ENCODE data around the gene SATL1. TPM values are rescaled to one million over a fixed set of nuclear protein-coding genes. Genes with fewer than 3 reads are reported as not detected.
"Not testable (repeated sequence)": the region's sequence is repeated elsewhere in the genome, so short reads cannot be mapped to it uniquely, and the experiment has no call there.

Gene SATL1
- total and polyA plus RNA-seq, 4 donors: 1.1 to 2.1 (median 1.3) TPM

- WGBS (ENCODE audit: insufficient coverage): no CpG with 5 or more reads among the region's 2 CpGs
- Histone ChIP-seq H3K4me3 (ENCODE audit: low read depth, low read length) (no peak overlapping the region), H3K36me3 (ENCODE audit: control insufficient read depth, insufficient read depth, low read length) (no peaks in the 10 kb centered on the region), H3K9me3 (ENCODE audit: control insufficient read depth, insufficient read depth, low read length) (no peaks in the 10 kb centered on the region), H3K27me3 (ENCODE audit: control insufficient read depth, insufficient read depth, low read length) (no peaks in the 10 kb centered on the region), H3K27ac (ENCODE audit: low read depth, low read length) (no peak overlapping the region), H3K4me1 (ENCODE audit: control insufficient read depth, insufficient read depth, low read length) (no peaks in the 10 kb centered on the region)
- DNase-seq (ENCODE audit: low read depth in 4 of 6, low spot score in 6 of 6): no peak
Observed at GRCh38 chrX:85113746-85114145, 129.8 kb downstream of the SATL1 start.

DNA sequence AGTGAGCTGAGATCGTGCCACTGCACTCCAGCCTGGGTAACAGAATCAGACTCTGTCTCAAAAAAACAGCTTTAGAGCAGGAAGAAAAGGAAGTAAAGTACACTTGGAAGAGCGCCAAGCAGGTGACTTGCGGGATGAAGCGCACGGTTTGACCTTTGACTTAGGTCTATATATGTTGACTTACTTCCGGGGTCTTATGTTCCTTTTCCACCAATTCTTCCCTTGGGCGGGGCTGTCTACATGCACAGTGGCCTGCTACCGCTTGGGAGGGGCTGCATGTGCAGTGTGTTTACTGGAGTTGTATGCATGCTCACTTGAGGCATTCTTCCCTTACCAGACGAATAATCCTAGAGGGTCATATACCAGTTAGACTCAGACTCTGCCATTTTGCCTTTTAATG, 131.3 kb downstream of the SATL1 start:
- Histone ChIP-seq H3K9me3 (ENCODE audit: control insufficient read depth, insufficient read depth, low read length) (no peaks in the 10 kb centered on the region), H3K27ac (ENCODE audit: low read depth, low read length) (no peak overlapping the region), H3K36me3 (ENCODE audit: control insufficient read depth, insufficient read depth, low read length) (no peaks in the 10 kb centered on the region), H3K27me3 (ENCODE audit: control insufficient read depth, insufficient read depth, low read length) (no peaks in the 10 kb centered on the region), H3K4me1 (ENCODE audit: control insufficient read depth, insufficient read depth, low read length) (no peaks in the 10 kb centered on the region), H3K4me3 (ENCODE audit: low read depth, low read length) (no peak overlapping the region)
- 63% methylated on average over 4 of the region's 9 CpGs for WGBS (ENCODE audit: insufficient coverage)
- DNase-seq (ENCODE audit: low read depth in 4 of 6, low spot score in 6 of 6): no peak

DNA sequence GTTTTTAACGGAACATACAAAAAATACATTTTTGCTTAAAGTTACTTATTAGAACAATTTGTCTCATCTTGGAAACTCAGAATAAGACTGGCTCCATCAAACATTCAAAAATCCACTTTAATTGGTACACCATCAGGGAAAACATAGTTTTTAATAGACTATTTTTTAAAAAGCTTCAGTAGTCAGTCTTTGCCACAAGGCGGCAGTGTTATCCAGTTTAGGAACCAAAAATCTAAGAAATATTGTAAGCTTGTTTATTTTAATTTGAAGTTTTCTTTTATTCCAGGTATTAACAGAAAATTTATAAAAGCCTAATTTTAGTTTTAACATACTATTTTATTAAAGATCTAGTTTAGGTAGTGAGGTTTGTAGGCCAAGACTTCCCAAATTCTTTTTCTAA, 132.2 kb downstream of the SATL1 start:
- peak in 4 of 6 donors; percentile 2 to 42 (median 12) for DNase-seq (ENCODE audit: low read depth in 4 of 6, low spot score in 6 of 6)
- WGBS (ENCODE audit: insufficient coverage): no CpG with 5 or more reads among the region's 2 CpGs

GRCh38 chrX:85109235-85109634, 134.3 kb downstream of the SATL1 start:
- no peaks in the 10 kb centered on the region for H3K36me3 ChIP-seq (ENCODE audit: control insufficient read depth, insufficient read depth, low read length)
- no peaks in the 10 kb centered on the region for H3K4me1 ChIP-seq (ENCODE audit: control insufficient read depth, insufficient read depth, low read length)
- WGBS (ENCODE audit: insufficient coverage): 78% methylated on average over 5 of the region's 8 CpGs
- no peaks in the 10 kb centered on the region for H3K27me3 ChIP-seq (ENCODE audit: control insufficient read depth, insufficient read depth, low read length)
- no peak overlapping the region for H3K4me3 ChIP-seq (ENCODE audit: low read depth, low read length)
- DNase-seq (ENCODE audit: low read depth in 4 of 6, low spot score in 6 of 6): no peak
- H3K9me3 ChIP-seq (ENCODE audit: control insufficient read depth, insufficient read depth, low read length): no peaks in the 10 kb centered on the region
- no peak overlapping the region for H3K27ac ChIP-seq (ENCODE audit: low read depth, low read length)

More for the DNA sequence above, 132.2 kb downstream of the SATL1 start:
- no peaks in the 10 kb centered on the region for H3K36me3 ChIP-seq (ENCODE audit: control insufficient read depth, insufficient read depth, low read length)
- H3K4me3 ChIP-seq (ENCODE audit: low read depth, low read length): no peak overlapping the region
- no peaks in the 10 kb centered on the region for H3K27me3 ChIP-seq (ENCODE audit: control insufficient read depth, insufficient read depth, low read length)
- H3K27ac ChIP-seq (ENCODE audit: low read depth, low read length): no peak overlapping the region
- H3K4me1 ChIP-seq (ENCODE audit: control insufficient read depth, insufficient read depth, low read length): no peaks in the 10 kb centered on the region
- H3K9me3 ChIP-seq (ENCODE audit: control insufficient read depth, insufficient read depth, low read length): no peaks in the 10 kb centered on the region

DNA sequence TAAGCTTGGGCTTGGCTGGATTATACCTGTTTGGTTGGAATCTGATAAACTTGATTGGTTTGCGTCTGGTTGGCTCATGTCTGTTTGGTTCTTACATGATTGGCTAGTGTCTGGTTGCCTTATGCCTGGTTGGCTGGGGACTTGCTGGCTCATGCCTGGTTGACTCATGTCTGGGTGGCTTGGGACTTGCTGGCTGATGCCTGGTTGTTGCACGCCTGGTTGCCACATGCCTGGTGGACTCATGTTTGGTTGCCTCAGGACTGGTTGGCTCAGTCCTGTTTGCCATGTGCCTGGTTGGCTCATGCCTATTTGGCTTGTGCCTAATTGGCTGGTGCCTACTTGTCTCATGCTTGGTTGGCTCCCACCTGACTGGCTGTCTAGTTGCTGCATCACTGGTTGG, 135.4 kb downstream of the SATL1 start:
- no peaks in the 10 kb centered on the region for H3K4me1 ChIP-seq (ENCODE audit: control insufficient read depth, insufficient read depth, low read length)
- H3K36me3 ChIP-seq (ENCODE audit: control insufficient read depth, insufficient read depth, low read length): no peaks in the 10 kb centered on the region
- 80% methylated on average over 2 of the region's 2 CpGs for WGBS (ENCODE audit: insufficient coverage)
- H3K4me3 ChIP-seq (ENCODE audit: low read depth, low read length): no peak overlapping the region
- H3K27me3 ChIP-seq (ENCODE audit: control insufficient read depth, insufficient read depth, low read length): no peaks in the 10 kb centered on the region
- H3K9me3 ChIP-seq (ENCODE audit: control insufficient read depth, insufficient read depth, low read length): no peaks in the 10 kb centered on the region
- no peak for DNase-seq (ENCODE audit: low read depth in 4 of 6, low spot score in 6 of 6)
- H3K27ac ChIP-seq (ENCODE audit: low read depth, low read length): no peak overlapping the region

DNA sequence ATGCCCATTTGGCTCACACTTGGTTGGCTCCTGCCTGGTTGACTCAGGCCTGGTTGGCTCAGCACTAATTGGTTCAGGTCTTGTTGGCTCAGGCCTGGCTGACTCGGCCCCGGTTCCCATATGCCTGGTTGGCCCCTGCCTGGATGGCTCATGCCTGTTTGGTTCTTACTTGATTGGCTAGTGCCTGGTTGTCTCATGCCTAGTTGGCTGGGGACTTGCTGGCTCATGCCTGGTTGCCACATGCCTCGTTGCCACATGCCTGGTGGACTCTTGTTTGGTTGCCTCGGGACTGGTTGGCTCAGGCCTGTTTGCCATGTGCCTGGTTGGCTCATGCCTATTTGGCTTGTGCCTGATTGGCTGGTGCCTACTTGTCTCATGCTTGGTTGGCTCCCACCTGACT, 136.2 kb downstream of the SATL1 start:
- WGBS (ENCODE audit: insufficient coverage): 82% methylated on average over 4 of the region's 4 CpGs
- no peaks in the 10 kb centered on the region for H3K9me3 ChIP-seq (ENCODE audit: control insufficient read depth, insufficient read depth, low read length)
- no peaks in the 10 kb centered on the region for H3K27me3 ChIP-seq (ENCODE audit: control insufficient read depth, insufficient read depth, low read length)

GRCh38 chrX:85089321-85089840, 154.2 kb downstream of the SATL1 start:
- no peak overlapping the region for H3K4me3 ChIP-seq (ENCODE audit: low read depth, low read length)
- no peak overlapping the region for H3K27ac ChIP-seq (ENCODE audit: low read depth, low read length)
- H3K9me3 ChIP-seq (ENCODE audit: control insufficient read depth, insufficient read depth, low read length): no peaks in the 10 kb centered on the region
- H3K4me1 ChIP-seq (ENCODE audit: control insufficient read depth, insufficient read depth, low read length): no peaks in the 10 kb centered on the region
- DNase-seq (ENCODE audit: low read depth in 4 of 6, low spot score in 6 of 6): no peak
- WGBS (ENCODE audit: insufficient coverage): 89% methylated on average over 4 of the region's 5 CpGs
- no peaks in the 10 kb centered on the region for H3K27me3 ChIP-seq (ENCODE audit: control insufficient read depth, insufficient read depth, low read length)
- no peaks in the 10 kb centered on the region for H3K36me3 ChIP-seq (ENCODE audit: control insufficient read depth, insufficient read depth, low read length)

More for the DNA sequence above, 136.2 kb downstream of the SATL1 start:
- Histone ChIP-seq H3K27ac (ENCODE audit: low read depth, low read length) (no peak overlapping the region), H3K36me3 (ENCODE audit: control insufficient read depth, insufficient read depth, low read length) (no peaks in the 10 kb centered on the region), H3K4me3 (ENCODE audit: low read depth, low read length) (no peak overlapping the region), H3K4me1 (ENCODE audit: control insufficient read depth, insufficient read depth, low read length) (no peaks in the 10 kb centered on the region)
- no peak for DNase-seq (ENCODE audit: low read depth in 4 of 6, low spot score in 6 of 6)

DNA sequence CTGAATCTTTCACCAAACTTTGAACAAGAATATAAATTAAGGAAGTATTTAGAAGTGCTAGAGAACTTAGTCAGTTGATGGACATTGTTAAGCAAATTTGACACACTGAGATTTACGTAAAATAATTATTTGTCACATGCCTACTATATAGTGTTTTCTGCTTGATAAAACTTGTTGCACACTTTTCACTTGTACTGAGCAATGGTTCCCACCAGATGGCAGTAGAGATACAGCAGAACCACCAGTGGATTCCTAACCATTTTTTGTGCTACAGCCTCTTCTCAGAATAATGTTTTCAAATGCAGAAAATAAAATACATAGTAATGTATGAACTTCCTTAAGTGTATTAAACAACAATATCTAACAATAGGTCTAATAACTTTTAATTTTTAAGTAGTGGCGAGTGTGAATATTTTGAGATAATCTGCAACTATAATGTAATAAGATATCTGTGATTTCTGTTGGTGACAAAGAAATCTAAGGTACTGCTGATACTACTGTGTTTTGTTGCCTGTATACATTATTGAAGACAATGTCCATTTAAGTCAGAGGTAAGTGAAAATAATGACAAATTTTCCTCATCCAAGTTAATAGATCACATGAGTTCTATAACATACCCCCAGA, 158.7 kb downstream of the SATL1 start:
- Histone ChIP-seq H3K4me1 (ENCODE audit: control insufficient read depth, insufficient read depth, low read length) (no peaks in the 10 kb centered on the region), H3K36me3 (ENCODE audit: control insufficient read depth, insufficient read depth, low read length) (no peaks in the 10 kb centered on the region), H3K27ac (ENCODE audit: low read depth, low read length) (no peak overlapping the region), H3K9me3 (ENCODE audit: control insufficient read depth, insufficient read depth, low read length) (no peaks in the 10 kb centered on the region), H3K27me3 (ENCODE audit: control insufficient read depth, insufficient read depth, low read length) (no peaks in the 10 kb centered on the region), H3K4me3 (ENCODE audit: low read depth, low read length) (no peak overlapping the region)
- peak in 5 of 6 donors; percentile 6 to 68 (median 23) for DNase-seq (ENCODE audit: low read depth in 4 of 6, low spot score in 6 of 6)
- no CpG with 5 or more reads among the region's 2 CpGs for WGBS (ENCODE audit: insufficient coverage)

DNA sequence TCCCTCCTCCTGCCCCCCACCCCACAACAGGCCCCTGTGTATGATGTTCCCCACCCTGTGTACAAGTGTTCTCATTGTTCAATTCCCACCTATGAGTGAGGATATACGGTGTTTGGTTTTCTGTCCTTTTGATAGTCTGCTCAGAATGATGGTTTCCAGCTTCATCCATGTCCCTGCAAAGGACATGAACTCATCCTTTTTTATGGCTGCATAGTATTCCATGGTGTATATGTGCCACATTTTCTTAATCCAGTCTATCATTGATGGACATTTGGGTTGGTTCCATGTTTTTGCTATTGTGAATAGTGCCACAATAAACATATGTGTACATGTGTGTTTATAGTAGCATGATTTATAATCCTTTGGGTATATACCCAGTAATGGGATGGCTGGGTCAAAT, 166.3 kb downstream of the SATL1 start:
- H3K4me1 ChIP-seq (ENCODE audit: control insufficient read depth, insufficient read depth, low read length); H3K36me3 ChIP-seq (ENCODE audit: control insufficient read depth, insufficient read depth, low read length); H3K27ac ChIP-seq (ENCODE audit: low read depth, low read length); H3K27me3 ChIP-seq (ENCODE audit: control insufficient read depth, insufficient read depth, low read length); DNase-seq (ENCODE audit: low read depth in 4 of 6, low spot score in 6 of 6); H3K9me3 ChIP-seq (ENCODE audit: control insufficient read depth, insufficient read depth, low read length); H3K4me3 ChIP-seq (ENCODE audit: low read depth, low read length): not testable (repeated sequence)
- no CpG with 5 or more reads among the region's 1 CpG for WGBS (ENCODE audit: insufficient coverage)

- DNase-seq (ENCODE audit: low read depth in 4 of 6, low spot score in 6 of 6): no peak
- Histone ChIP-seq H3K36me3 (ENCODE audit: control insufficient read depth, insufficient read depth, low read length) (no peaks in the 10 kb centered on the region), H3K4me1 (ENCODE audit: control insufficient read depth, insufficient read depth, low read length) (no peaks in the 10 kb centered on the region), H3K4me3 (ENCODE audit: low read depth, low read length) (no peak overlapping the region), H3K9me3 (ENCODE audit: control insufficient read depth, insufficient read depth, low read length) (no peaks in the 10 kb centered on the region), H3K27ac (ENCODE audit: low read depth, low read length) (no peak overlapping the region), H3K27me3 (ENCODE audit: control insufficient read depth, insufficient read depth, low read length) (no peaks in the 10 kb centered on the region)
- 77% methylated on average over 3 of the region's 4 CpGs for WGBS (ENCODE audit: insufficient coverage)
Observed at GRCh38 chrX:85065512-85066198, 177.9 kb downstream of the SATL1 start.
